K562 (cell line): Measurements from ENCODE around the gene PACSIN3. TPM values are rescaled to one million over a fixed set of nuclear protein-coding genes. Genes with fewer than 3 reads are reported as not detected.
A peak's percentile ranks its signal among the peaks of the same experiment; 100 is the strongest.

ENCODE experiments used
- ATAC-seq: fragments of 200-7000 bp; cut with Tn5 transposase; 3 replicates; pipeline ENCODE4 v1.9.1; 2020; ENCODE audit warnings: moderate library complexity
- BruUV-seq: library from RNA; stranded (reverse); fragments of 400-500 nt; replicated peaks from 2 replicates; lab custom pipeline; 2021; lab: Mats Ljungman, UMichigan
- CTCF ChIA-PET: fragments of 300-600 bp; formaldehyde crosslinking; extraction: SDS; loops from one replicate; lab custom pipeline; 2021; ENCODE audit warnings: low intra/inter-chr PET ratio; lab: Yijun Ruan, JAX
- POLR2A ChIA-PET: fragments of 300-600, 350-650 bp; sonication (Branson Sonifier 250); formaldehyde crosslinking; extraction: SDS; loops from one replicate; lab custom pipeline; 2021; ENCODE audit warnings: antibody characterized with exemption, inconsistent platforms; lab: Yijun Ruan, JAX
- DNase-seq, 4 experiments: peaks; one replicate each; pipeline versions ENCODE4 v3.0.0 to v3.0.0-alpha.2; 2011 to 2018; ENCODE audit warnings: low spot score in 3 of 4, mixed read lengths in 3 of 4; ENCODE audit errors: extremely low read depth in 1 of 4
- FAIRE-seq: peaks from 2 replicates; lab custom pipeline; 2011; peaks lifted over from hg19 to GRCh38; lab: Jason Lieb, UNC
- H2AFZ ChIP-seq: 2 replicates; pipeline ENCODE4 v1.6.0; 2011; ENCODE audit warnings: low read depth, low read length, control low read depth, inconsistent platforms
- H3K27ac ChIP-seq: fragments of 200-600 bp; 3 replicates; pipeline ENCODE4 v1.8.0; 2011; ENCODE audit warnings: low read depth, mild to moderate bottlenecking, control low read depth, inconsistent platforms, low read length, moderate library complexity, mixed read lengths; ENCODE audit errors: extremely low read depth
- H3K27me3 ChIP-seq, 2 experiments: fragments of 300-600 bp in 1 of 2; 2 replicates in 1 of 2; 3 replicates in 1 of 2; pipeline versions ENCODE4 v1.6.0 to v1.8.0; 2011; ENCODE audit warnings: inconsistent platforms in 2 of 2, low read length in 2 of 2, mild to moderate bottlenecking in 1 of 2, mixed read lengths in 1 of 2, moderate library complexity in 1 of 2; ENCODE audit not compliant: control insufficient read depth in 2 of 2, insufficient read depth in 2 of 2
- H3K36me3 ChIP-seq: fragments of 300-600 bp; 3 replicates; pipeline ENCODE4 v1.8.0; 2011; ENCODE audit warnings: mild to moderate bottlenecking, low read length, inconsistent platforms; ENCODE audit not compliant: control insufficient read depth, insufficient read depth
- H3K4me1 ChIP-seq, 2 experiments: fragments of 200-600 bp in 1 of 2; replicated peaks in 1 of 2; 2 replicates in 1 of 2; 3 replicates in 1 of 2; pipeline versions ENCODE4 v1.5.1 to v1.8.0; 2011; ENCODE audit warnings: inconsistent platforms in 2 of 2, low read length in 2 of 2, mild to moderate bottlenecking in 1 of 2, mixed read lengths in 1 of 2, moderate library complexity in 1 of 2; ENCODE audit not compliant: control insufficient read depth in 2 of 2, insufficient read depth in 2 of 2
- H3K4me2 ChIP-seq: 2 replicates; pipeline ENCODE4 v1.6.1; 2011; ENCODE audit warnings: low read length, control low read depth, inconsistent platforms, mixed read lengths; ENCODE audit not compliant: insufficient read depth
- H3K4me3 ChIP-seq: fragments of 200-600 bp; sonication (generic), shearing (Covaris generic); 2 replicates; pipeline ENCODE4 v1.5.1; 2016; ENCODE audit warnings: control low read depth, inconsistent platforms
- H3K79me2 ChIP-seq: fragments of 200-600 bp; 3 replicates; pipeline ENCODE4 v1.8.0; 2011; ENCODE audit warnings: low read length, inconsistent platforms; ENCODE audit not compliant: control insufficient read depth, insufficient read depth
- H3K9ac ChIP-seq, 2 experiments: 2 replicates each; pipeline versions ENCODE4 v1.6.0 to v1.6.1; 2011; ENCODE audit warnings: low read depth in 2 of 2, low read length in 2 of 2, control low read depth in 1 of 2, inconsistent platforms in 1 of 2, mild to moderate bottlenecking in 1 of 2, mixed read lengths in 1 of 2; ENCODE audit not compliant: insufficient read depth in 1 of 2
- H3K9me1 ChIP-seq: one replicate; pipeline ENCODE4 v1.6.0; 2011; ENCODE audit warnings: inconsistent platforms, mild to moderate bottlenecking, low read length, moderate library complexity; ENCODE audit not compliant: control insufficient read depth, insufficient read depth
- H3K9me3 ChIP-seq: replicated peaks from 2 replicates; pipeline ENCODE4 v1.5.1; 2011; ENCODE audit warnings: low read depth, low read length, inconsistent platforms; ENCODE audit not compliant: control insufficient read depth, insufficient read depth
- H4K20me1 ChIP-seq: replicated peaks from 2 replicates; pipeline ENCODE4 v1.6.1; 2011; ENCODE audit warnings: low read length, inconsistent platforms, mixed read lengths; ENCODE audit not compliant: control insufficient read depth, insufficient read depth
- DIDO1 ChIP-seq: fragments of 450-650 bp; IDR thresholded peaks from 2 replicates; pipeline ENCODE4 v1.6.1; 2016; ENCODE audit warnings: low read depth, missing biosample characterization, missing genetic modification characterization
- KDM4B ChIP-seq, 2 experiments: fragments of 450-650 bp in 1 of 2; sonication (generic) in 1 of 2; IDR thresholded peaks; 2 replicates each; pipeline ENCODE4 v1.6.1; 2016 to 2017; ENCODE audit warnings: borderline replicate concordance in 2 of 2, antibody characterized with exemption in 1 of 2, low read depth in 1 of 2, mild to moderate bottlenecking in 1 of 2
- SUPT5H ChIP-seq: fragments of 450-650 bp; IDR thresholded peaks from 2 replicates; pipeline ENCODE4 v1.6.1; 2016
- ZBTB1 ChIP-seq: sonication (generic); formaldehyde crosslinking; IDR thresholded peaks from 2 replicates; pipeline ENCODE4 v1.8.1; 2023; ENCODE audit warnings: missing genetic modification reagents, low read depth, mild to moderate bottlenecking, borderline replicate concordance
- ZNF217 ChIP-seq: sonication (generic); formaldehyde crosslinking; IDR thresholded peaks from 2 replicates; pipeline ENCODE4 v1.8.0; 2022; ENCODE audit warnings: mild to moderate bottlenecking, missing genetic modification reagents
- WGBS: fragments of 100-300 bp; shearing (Covaris generic); methylation state at CpG from one replicate; pipeline ENCODE4 v1.1.6; 2016; ENCODE audit warnings: low coverage, mixed read lengths; ENCODE audit not compliant: insufficient coverage; ENCODE audit errors: missing lambda C conversion rate; 5-methylcytosine and 5-hydroxymethylcytosine counted together
- in situ Hi-C: fragments of 300-500 bp; cut with MboI; formaldehyde crosslinking; loops from 4 replicates; pipeline ENCODE4 v1.15.0; 2018; ENCODE audit warnings: inconsistent platforms, mixed read lengths
- intact Hi-C: fragments of 100-400 bp; cut with micrococcal nuclease; formaldehyde crosslinking; loops from 2 replicates; pipeline ENCODE4 v1.14.2; 2022
- polyA plus RNA-seq, 8 experiments: library from polyadenylated mRNA; depleted of rRNA in 4 of 8; stranded (reverse) in 5 of 8; unstranded in 3 of 8; fragments of >200 nt; fragmentation: Nextera tagmentation in 2 of 8; fragmentation: Illumina TruSeq in 1 of 8; extraction: Ambion mirVana in 2 of 8; extraction: Trizol in 1 of 8; gene quantifications; 2 replicates each; pipeline versions ENCODE4 v1.2.1 to v1.2.3, GENCODE V29; 2011 to 2014; ENCODE audit warnings: inconsistent platforms in 1 of 8, missing spikeins in 1 of 8
- total RNA-seq, 7 experiments: library from RNA; depleted of rRNA in 6 of 7; stranded (reverse); fragments of >200 nt in 6 of 7; fragmentation: Illumina TruSeq in 2 of 7; extraction: Trizol in 2 of 7; gene quantifications; 2 replicates each; pipeline versions ENCODE4 v1.2.1 to v1.2.3, GENCODE V29; 2011 to 2021; ENCODE audit warnings: low replicate concordance in 1 of 7
- TF ChIP-seq, protein P1 (sequence below): fragments of 250-450 bp; sonication (Bioruptor Pico); IDR thresholded peaks from 2 replicates; pipeline ENCODE4 v1.8.0; 2022; ENCODE audit warnings: inconsistent platforms, mild to moderate bottlenecking, moderate library complexity, borderline replicate concordance
- TF ChIP-seq, protein P2 (sequence below): fragments of 450-650 bp; formaldehyde crosslinking; IDR thresholded peaks from 2 replicates; pipeline ENCODE4 v1.4.0; 2020; ENCODE audit warnings: mild to moderate bottlenecking, mixed read lengths
- TF ChIP-seq, protein P3 (sequence below): sonication (generic); formaldehyde crosslinking; IDR thresholded peaks from 2 replicates; pipeline ENCODE4 v1.5.0; 2020; ENCODE audit warnings: missing genetic modification reagents

PACSIN3 gene
- total and polyA plus RNA-seq, 9 of the 15 experiments (the other 6 are each of a cell fraction or from before 2014, with no cell fraction given), result 0.13 to 18.1 (median 7.1) TPM

DNA sequence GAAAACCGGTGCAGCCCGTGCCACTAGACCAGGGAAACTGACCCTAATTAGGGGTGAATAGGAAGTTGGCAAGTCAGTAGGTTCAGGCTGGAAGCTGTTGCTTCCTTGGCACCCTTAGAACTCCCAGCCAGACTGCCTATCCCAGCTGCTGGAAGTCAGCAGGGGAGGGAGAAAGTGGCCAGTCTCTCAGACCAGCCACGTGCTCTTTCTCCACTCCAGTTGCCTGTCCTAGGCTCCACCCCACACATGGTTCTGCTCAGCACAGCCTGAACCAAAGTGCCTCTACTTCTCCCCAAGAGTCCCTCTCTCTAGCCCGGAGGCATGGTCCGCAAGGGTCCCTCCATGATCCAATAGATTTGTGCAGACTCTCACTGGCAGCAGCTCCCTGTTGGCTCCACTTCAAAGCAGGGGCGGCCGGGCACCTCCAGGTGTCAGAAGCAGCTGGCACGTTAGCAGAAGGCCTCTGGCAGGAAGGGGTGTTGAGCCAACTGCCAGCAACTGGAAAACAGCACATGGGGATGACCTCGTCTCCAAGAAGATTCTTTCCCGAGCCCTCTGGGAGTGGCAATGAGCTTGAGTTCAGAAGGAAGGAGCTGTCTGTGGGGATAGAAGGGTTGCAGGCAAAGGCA, 37.2 kb downstream of the PACSIN3 start:
- ATAC-seq, result no peak
- CTCF ChIA-PET, result no interaction called here
- Histone ChIP-seq H3K4me2 (no peak overlapping the region), H3K9ac (no peak overlapping the region), H3K9me3 (no peaks in the 10 kb centered on the region), H3K4me1 (no peaks in the 10 kb centered on the region; a peak in 1 of 5 replicates), H3K36me3 (no peaks in the 10 kb centered on the region), H4K20me1 (peaks cover 5% of the 10 kb centered on the region; the same call in 1 of the 2 replicates), H3K27ac (no peak overlapping the region), H3K4me3 (no peak overlapping the region), H3K27me3 (no peaks in the 10 kb centered on the region), H3K79me2 (no peaks in the 10 kb centered on the region), H2AFZ (no peak overlapping the region), H3K9me1 (no peaks in the 10 kb centered on the region)
- intact Hi-C loops, result no loop called here
- DNase-seq, result no peak
- no TSS peak for BruUV-seq
- POLR2A ChIA-PET, result interaction anchor here (0.8 to 1.1 kb wide), 2 partner anchors 14 to 508 kb away, joined by 3 read pairs; no protein-coding TSS in a partner anchor
- TF ChIP-seq DIDO1 (tag), result no peak
- no peak for TF ChIP-seq SUPT5H
- no peak for TF ChIP-seq ZNF217 (CRISPR knock-in tag)
- FAIRE-seq, result no peak
- in situ Hi-C loops, result no loop called here
- 37% methylated on average over 10 of the region's 10 CpGs for WGBS

DNA sequence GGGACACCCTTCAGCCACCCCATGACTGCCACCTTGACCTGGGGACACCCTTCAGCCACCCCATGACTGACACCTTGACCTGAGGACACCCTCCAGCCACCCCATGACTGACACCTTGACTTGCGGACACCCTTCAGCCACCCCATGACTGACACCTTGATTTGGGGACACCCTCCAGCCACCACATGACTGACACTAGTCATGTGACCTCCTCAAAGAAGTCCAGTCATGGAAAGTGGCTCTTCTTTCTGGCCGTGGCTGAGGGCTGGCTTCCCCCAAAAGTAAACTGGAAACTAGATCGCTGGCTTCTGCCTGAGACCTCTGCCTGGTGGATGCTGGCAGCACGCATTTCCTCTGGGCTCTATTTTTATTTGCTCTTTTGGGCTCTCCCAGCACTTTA, 38.0 kb downstream of the PACSIN3 start:
- no peaks in the 10 kb centered on the region for H3K9me3 ChIP-seq
- DNase-seq (no peak), FAIRE-seq (no peak), ATAC-seq (no peak)
- H3K27ac ChIP-seq, result no peak overlapping the region
- H2AFZ ChIP-seq, result no peak overlapping the region
- H4K20me1 ChIP-seq, result no peaks in the 10 kb centered on the region
- BruUV-seq, result no TSS peak
- no peaks in the 10 kb centered on the region for H3K36me3 ChIP-seq
- POLR2A ChIA-PET, result interaction anchor here (0.5 to 1.1 kb wide), 3 partner anchors 15 to 302 kb away, joined by 3 read pairs; partner anchors contain the start of gene CKAP5
- H3K4me1 ChIP-seq, result no peaks in the 10 kb centered on the region; a peak in 1 of 5 replicates
- no peaks in the 10 kb centered on the region for H3K9me1 ChIP-seq
- H3K4me3 ChIP-seq, result no peak overlapping the region
- no peaks in the 10 kb centered on the region for H3K79me2 ChIP-seq
- no peak overlapping the region for H3K4me2 ChIP-seq
- intact Hi-C loops, result no loop called here
- 42% methylated on average over 4 of the region's 4 CpGs for WGBS
- CTCF ChIA-PET, result no interaction called here
- no peaks in the 10 kb centered on the region for H3K27me3 ChIP-seq
- H3K9ac ChIP-seq, result no peak overlapping the region
- in situ Hi-C loops, result no loop called here
- TF ChIP-seq, protein P1, sequence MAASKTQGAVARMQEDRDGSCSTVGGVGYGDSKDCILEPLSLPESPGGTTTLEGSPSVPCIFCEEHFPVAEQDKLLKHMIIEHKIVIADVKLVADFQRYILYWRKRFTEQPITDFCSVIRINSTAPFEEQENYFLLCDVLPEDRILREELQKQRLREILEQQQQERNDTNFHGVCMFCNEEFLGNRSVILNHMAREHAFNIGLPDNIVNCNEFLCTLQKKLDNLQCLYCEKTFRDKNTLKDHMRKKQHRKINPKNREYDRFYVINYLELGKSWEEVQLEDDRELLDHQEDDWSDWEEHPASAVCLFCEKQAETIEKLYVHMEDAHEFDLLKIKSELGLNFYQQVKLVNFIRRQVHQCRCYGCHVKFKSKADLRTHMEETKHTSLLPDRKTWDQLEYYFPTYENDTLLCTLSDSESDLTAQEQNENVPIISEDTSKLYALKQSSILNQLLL (CRISPR knock-in tag), result no peak
- TF ChIP-seq ZBTB1 (CRISPR knock-in tag), result no peak
- TF ChIP-seq, protein P2, sequence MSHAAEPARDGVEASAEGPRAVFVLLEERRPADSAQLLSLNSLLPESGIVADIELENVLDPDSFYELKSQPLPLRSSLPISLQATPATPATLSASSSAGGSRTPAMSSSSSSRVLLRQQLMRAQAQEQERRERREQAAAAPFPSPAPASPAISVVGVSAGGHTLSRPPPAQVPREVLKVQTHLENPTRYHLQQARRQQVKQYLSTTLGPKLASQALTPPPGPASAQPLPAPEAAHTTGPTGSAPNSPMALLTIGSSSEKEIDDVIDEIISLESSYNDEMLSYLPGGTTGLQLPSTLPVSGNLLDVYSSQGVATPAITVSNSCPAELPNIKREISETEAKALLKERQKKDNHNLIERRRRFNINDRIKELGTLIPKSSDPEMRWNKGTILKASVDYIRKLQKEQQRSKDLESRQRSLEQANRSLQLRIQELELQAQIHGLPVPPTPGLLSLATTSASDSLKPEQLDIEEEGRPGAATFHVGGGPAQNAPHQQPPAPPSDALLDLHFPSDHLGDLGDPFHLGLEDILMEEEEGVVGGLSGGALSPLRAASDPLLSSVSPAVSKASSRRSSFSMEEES (CRISPR knock-in tag), result peak; percentile 88
- TF ChIP-seq KDM4B (IDR thresholded peaks at IDR 0.05; ENCODE audit: borderline replicate concordance in 2 of 2, low read depth in 1 of 2), result no peak
- TF ChIP-seq, protein P3, sequence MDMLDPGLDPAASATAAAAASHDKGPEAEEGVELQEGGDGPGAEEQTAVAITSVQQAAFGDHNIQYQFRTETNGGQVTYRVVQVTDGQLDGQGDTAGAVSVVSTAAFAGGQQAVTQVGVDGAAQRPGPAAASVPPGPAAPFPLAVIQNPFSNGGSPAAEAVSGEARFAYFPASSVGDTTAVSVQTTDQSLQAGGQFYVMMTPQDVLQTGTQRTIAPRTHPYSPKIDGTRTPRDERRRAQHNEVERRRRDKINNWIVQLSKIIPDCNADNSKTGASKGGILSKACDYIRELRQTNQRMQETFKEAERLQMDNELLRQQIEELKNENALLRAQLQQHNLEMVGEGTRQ, result peak; percentile 46
